Esophagus squamous epithelium (tissue), 4 donors: Measurements from ENCODE around the gene USP46.
A peak's percentile ranks its signal among the peaks of the same experiment; 100 is the strongest.

Source experiments
- POLR2A ChIP-seq, 4 donors: fragments of 450-650 bp; IDR thresholded peaks; one replicate each; pipeline ENCODE4 v1.6.1; 2017; ENCODE audit warnings: antibody characterized with exemption in 4 of 4, mild to moderate bottlenecking in 4 of 4, moderate library complexity in 3 of 4
- TF ChIP-seq, protein P1 (sequence below), 6 experiments: fragments of 450-650 bp in 4 of 6; fragments of 200-600 bp in 2 of 6; sonication (generic) in 2 of 6; IDR thresholded peaks; one replicate each; pipeline ENCODE4 v1.5.1; 2016 to 2019; ENCODE audit warnings: antibody characterized with exemption in 6 of 6, mild to moderate bottlenecking in 4 of 6, moderate library complexity in 4 of 6

DNA sequence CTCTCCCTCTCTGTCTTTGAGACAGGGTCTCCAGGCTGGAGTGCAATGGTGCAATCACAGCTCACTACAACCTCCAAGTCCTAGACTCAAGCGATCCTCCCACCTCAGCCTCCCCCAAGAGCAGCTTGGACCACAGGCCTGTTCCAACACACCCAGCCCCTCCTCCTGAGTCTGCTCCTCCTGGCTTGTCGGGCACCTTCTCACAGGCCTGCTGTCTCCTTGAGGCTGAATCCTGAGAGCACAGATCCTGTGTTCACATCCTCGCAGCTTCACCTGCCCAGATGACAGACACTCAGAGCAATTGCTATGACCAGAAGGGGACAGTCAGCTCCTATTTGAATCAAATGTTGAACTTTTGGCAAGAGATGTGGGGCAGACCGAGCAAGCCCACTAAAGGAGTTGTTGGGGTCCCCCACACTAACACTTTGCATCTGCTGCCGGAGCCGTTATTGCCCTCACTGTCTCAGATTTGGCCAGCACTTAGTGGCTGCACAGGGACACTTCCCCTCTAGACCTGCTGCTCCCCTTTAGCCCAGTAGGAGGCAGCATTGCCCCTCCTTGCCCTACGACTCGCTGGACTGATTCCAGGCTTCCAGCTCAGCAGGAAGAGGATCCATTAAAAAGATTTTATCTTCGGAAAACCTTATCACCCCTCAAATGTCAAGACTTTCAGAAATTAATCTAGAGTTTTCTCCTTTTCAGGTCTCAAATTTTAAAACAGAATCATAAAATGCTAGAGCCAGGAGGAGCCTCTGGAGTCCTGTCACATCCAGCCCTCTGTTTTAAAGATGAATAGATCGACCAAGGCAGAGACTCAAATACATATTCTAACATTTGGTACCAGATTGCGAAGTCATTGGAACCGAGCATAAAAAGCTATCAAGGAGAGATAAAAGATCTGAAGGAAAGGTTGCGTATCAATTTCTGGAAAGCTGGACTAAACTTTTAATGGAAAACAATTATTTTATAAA lies 113.7 kb downstream of the USP46 start:
- TF ChIP-seq, protein P1, sequence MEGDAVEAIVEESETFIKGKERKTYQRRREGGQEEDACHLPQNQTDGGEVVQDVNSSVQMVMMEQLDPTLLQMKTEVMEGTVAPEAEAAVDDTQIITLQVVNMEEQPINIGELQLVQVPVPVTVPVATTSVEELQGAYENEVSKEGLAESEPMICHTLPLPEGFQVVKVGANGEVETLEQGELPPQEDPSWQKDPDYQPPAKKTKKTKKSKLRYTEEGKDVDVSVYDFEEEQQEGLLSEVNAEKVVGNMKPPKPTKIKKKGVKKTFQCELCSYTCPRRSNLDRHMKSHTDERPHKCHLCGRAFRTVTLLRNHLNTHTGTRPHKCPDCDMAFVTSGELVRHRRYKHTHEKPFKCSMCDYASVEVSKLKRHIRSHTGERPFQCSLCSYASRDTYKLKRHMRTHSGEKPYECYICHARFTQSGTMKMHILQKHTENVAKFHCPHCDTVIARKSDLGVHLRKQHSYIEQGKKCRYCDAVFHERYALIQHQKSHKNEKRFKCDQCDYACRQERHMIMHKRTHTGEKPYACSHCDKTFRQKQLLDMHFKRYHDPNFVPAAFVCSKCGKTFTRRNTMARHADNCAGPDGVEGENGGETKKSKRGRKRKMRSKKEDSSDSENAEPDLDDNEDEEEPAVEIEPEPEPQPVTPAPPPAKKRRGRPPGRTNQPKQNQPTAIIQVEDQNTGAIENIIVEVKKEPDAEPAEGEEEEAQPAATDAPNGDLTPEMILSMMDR (IDR thresholded peaks at IDR 0.05): peak; percentile 50 to 94 (median 88)
- TF ChIP-seq POLR2A (IDR thresholded peaks at IDR 0.05): no peak
